KMS-11 (cell line): Measurements from ENCODE around the gene AFF1.
"Not testable (repeated sequence)": the region's sequence is repeated elsewhere in the genome, so short reads cannot be mapped to it uniquely, and the experiment has no call there.

Experiments used
- H2AFZ ChIP-seq: fragments of 200-600 bp; sonication (generic); 2 replicates; pipeline ENCODE4 v1.6.1; 2016; ENCODE audit warnings: antibody characterized with exemption, mixed run types, low read depth
- H3K27ac ChIP-seq: fragments of 200-600 bp; sonication (generic); 2 replicates; pipeline ENCODE4 v1.6.1; 2016; ENCODE audit warnings: mild to moderate bottlenecking, mixed run types
- H3K27me3 ChIP-seq: fragments of 200-600 bp; sonication (generic); 2 replicates; pipeline ENCODE4 v1.6.1; 2017; ENCODE audit warnings: mild to moderate bottlenecking, low read depth, mixed run types, moderate library complexity; ENCODE audit not compliant: insufficient read depth
- H3K36me3 ChIP-seq: fragments of 200-600 bp; sonication (generic); 2 replicates; pipeline ENCODE4 v1.6.1; 2017; ENCODE audit warnings: mild to moderate bottlenecking, mixed run types; ENCODE audit not compliant: insufficient read depth
- H3K4me1 ChIP-seq: fragments of 200-600 bp; sonication (generic); 2 replicates; pipeline ENCODE4 v1.6.1; 2016; ENCODE audit warnings: mild to moderate bottlenecking, low read depth, mixed run types; ENCODE audit not compliant: poor library complexity, severe bottlenecking
- H3K4me2 ChIP-seq: fragments of 200-600 bp; sonication (generic); 2 replicates; pipeline ENCODE4 v1.7.0; 2016; ENCODE audit warnings: mild to moderate bottlenecking, mixed run types
- H3K4me3 ChIP-seq: fragments of 200-600 bp; sonication (generic); IDR thresholded peaks from 2 replicates; pipeline ENCODE4 v1.6.1; 2017; ENCODE audit warnings: low read depth, low read length, mixed read lengths; ENCODE audit not compliant: insufficient read depth
- H3K79me2 ChIP-seq: fragments of 200-600 bp; sonication (generic); 2 replicates; pipeline ENCODE4 v1.6.1; 2016; ENCODE audit warnings: low read depth, mixed run types; ENCODE audit not compliant: insufficient read depth
- H3K9ac ChIP-seq: fragments of 200-600 bp; sonication (generic); 2 replicates; pipeline ENCODE4 v1.6.1; 2016; ENCODE audit warnings: mild to moderate bottlenecking, mixed run types
- H4K20me1 ChIP-seq: fragments of 200-600 bp; sonication (generic); 2 replicates; pipeline ENCODE4 v1.6.1; 2016; ENCODE audit warnings: mild to moderate bottlenecking, mixed run types; ENCODE audit not compliant: insufficient read depth
- CTCF ChIP-seq: fragments of 200-600 bp; sonication (generic); conservative IDR thresholded peaks from 2 replicates; pipeline ENCODE4 v1.6.1; 2017; ENCODE audit warnings: low read depth, mild to moderate bottlenecking, antibody characterized with exemption, low read length, moderate library complexity, mixed read lengths

AFF1 gene

GRCh38 chr4:87010192-87010591 is 75.4 kb downstream of the AFF1 start:
- no peak overlapping the region for H3K4me3 ChIP-seq
- H3K27ac ChIP-seq: no peak overlapping the region
- H3K9ac ChIP-seq: no peak overlapping the region
- H3K4me2 ChIP-seq: peak overlapping the region; percentile 78; the same call in 1 of the 2 replicates
- no peaks in the 10 kb centered on the region for H3K36me3 ChIP-seq
- H3K79me2 ChIP-seq: peaks cover 85% of the 10 kb centered on the region
- peaks cover 70% of the 10 kb centered on the region for H3K4me1 ChIP-seq
- H3K27me3 ChIP-seq: no peaks in the 10 kb centered on the region
- no peak overlapping the region for H2AFZ ChIP-seq
- TF ChIP-seq CTCF: no peak
- H4K20me1 ChIP-seq: peaks cover 31% of the 10 kb centered on the region

- Histone ChIP-seq H3K9ac (no peak overlapping the region), H3K36me3 (no peaks in the 10 kb centered on the region), H3K27ac (no peak overlapping the region), H3K4me1 (peaks cover 80% of the 10 kb centered on the region), H2AFZ (no peak overlapping the region), H3K79me2 (peaks cover 94% of the 10 kb centered on the region), H4K20me1 (peaks cover 35% of the 10 kb centered on the region), H3K4me2 (no peak overlapping the region; the same call in 1 of the 2 replicates), H3K4me3 (no peak overlapping the region), H3K27me3 (no peaks in the 10 kb centered on the region)
- no peak for TF ChIP-seq CTCF
Observed at GRCh38 chr4:87011340-87012034, 76.7 kb downstream of the AFF1 start.

- Histone ChIP-seq H3K36me3 (no peaks in the 10 kb centered on the region), H3K4me3 (no peak overlapping the region), H2AFZ (no peak overlapping the region), H3K4me2 (no peak overlapping the region), H3K4me1 (peaks cover 89% of the 10 kb centered on the region), H4K20me1 (peaks cover 44% of the 10 kb centered on the region), H3K9ac (no peak overlapping the region), H3K79me2 (peaks cover 100% of the 10 kb centered on the region), H3K27me3 (no peaks in the 10 kb centered on the region), H3K27ac (no peak overlapping the region)
- no peak for TF ChIP-seq CTCF
Observed at GRCh38 chr4:87012265-87012953, 77.6 kb downstream of the AFF1 start.

GRCh38 chr4:87012954-87013308 is 78.1 kb downstream of the AFF1 start:
- not testable (repeated sequence) for H3K4me2 ChIP-seq, H3K27me3 ChIP-seq, H3K27ac ChIP-seq, H3K9ac ChIP-seq, H3K36me3 ChIP-seq, H2AFZ ChIP-seq, H3K4me3 ChIP-seq
- H4K20me1 ChIP-seq: peaks cover 45% of the 10 kb centered on the region
- peaks cover 100% of the 10 kb centered on the region for H3K79me2 ChIP-seq
- peaks cover 94% of the 10 kb centered on the region for H3K4me1 ChIP-seq

- peaks cover 98% of the 10 kb centered on the region for H3K4me1 ChIP-seq
- peak overlapping the region; percentile 8; the same call in 1 of the 2 replicates for H3K27ac ChIP-seq
Observed at GRCh38 chr4:87014284-87014782, 79.5 kb downstream of the AFF1 start.

More at GRCh38 chr4:87014284-87014782, 79.5 kb downstream of the AFF1 start:
- Histone ChIP-seq H3K4me3 (no peak overlapping the region), H3K27me3 (no peaks in the 10 kb centered on the region), H2AFZ (no peak overlapping the region), H3K9ac (no peak overlapping the region), H3K4me2 (peak overlapping the region; percentile 42; the same call in 1 of the 2 replicates), H3K79me2 (peaks cover 100% of the 10 kb centered on the region), H4K20me1 (peaks cover 58% of the 10 kb centered on the region), H3K36me3 (no peaks in the 10 kb centered on the region)
- no peak for TF ChIP-seq CTCF
